HEK293 (cell line): ENCODE data around the gene PORCN.

Experiments used
- CTCF ChIP-seq: fragments of 450-650 bp; formaldehyde crosslinking; IDR thresholded peaks from 2 replicates; pipeline ENCODE4 v1.5.1; 2016; ENCODE audit warnings: missing biosample characterization, missing genetic modification characterization
- PRDM1 ChIP-seq: fragments of 450-650 bp; formaldehyde crosslinking; IDR thresholded peaks from 2 replicates; pipeline ENCODE4; 2016; ENCODE audit warnings: missing biosample characterization, missing genetic modification characterization
- TCF7L2 ChIP-seq: IDR thresholded peaks from 2 replicates; pipeline ENCODE4 v1.6.1; 2011; ENCODE audit warnings: low read depth, mild to moderate bottlenecking, inconsistent platforms, low read length, moderate library complexity, borderline replicate concordance
- ZNF19 ChIP-seq: fragments of 450-650 bp; formaldehyde crosslinking; IDR thresholded peaks from 2 replicates; pipeline ENCODE4; 2016; ENCODE audit warnings: missing biosample characterization, missing genetic modification characterization, low read depth
- ZNF394 ChIP-seq: fragments of 450-650 bp; formaldehyde crosslinking; IDR thresholded peaks from 2 replicates; pipeline ENCODE4 v1.5.1; 2016; ENCODE audit warnings: missing biosample characterization, missing genetic modification characterization, mild to moderate bottlenecking, moderate library complexity, borderline replicate concordance
- TF ChIP-seq, protein P1 (sequence below): fragments of 450-650 bp; formaldehyde crosslinking; IDR thresholded peaks from 2 replicates; pipeline ENCODE4 v1.5.1; 2016; ENCODE audit warnings: missing biosample characterization, missing genetic modification characterization

- TF ChIP-seq TCF7L2: no peak
- no peak for TF ChIP-seq CTCF (tag by site-specific recombination)
- no peak for TF ChIP-seq ZNF394 (tag by site-specific recombination)
- TF ChIP-seq PRDM1 (tag by site-specific recombination): no peak
- TF ChIP-seq, protein P1, sequence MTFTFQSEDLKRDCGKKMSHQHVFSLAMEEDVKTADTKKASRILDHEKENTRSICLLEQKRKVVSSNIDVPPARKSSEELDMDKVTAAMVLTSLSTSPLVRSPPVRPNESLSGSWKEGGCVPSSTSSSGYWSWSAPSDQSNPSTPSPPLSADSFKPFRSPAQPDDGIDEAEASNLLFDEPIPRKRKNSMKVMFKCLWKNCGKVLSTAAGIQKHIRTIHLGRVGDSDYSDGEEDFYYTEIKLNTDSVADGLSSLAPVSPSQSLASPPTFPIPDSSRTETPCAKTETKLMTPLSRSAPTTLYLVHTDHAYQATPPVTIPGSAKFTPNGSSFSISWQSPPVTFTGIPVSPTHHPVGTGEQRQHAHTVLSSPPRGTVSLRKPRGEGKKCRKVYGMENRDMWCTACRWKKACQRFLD: no peak
- no peak for TF ChIP-seq ZNF19 (tag by site-specific recombination)
These were observed 7.0 kb downstream of the PORCN start for GRCh38 chrX:48515842-48516241.
